ENCODE measurements around the gene BRD7.

BRD7 gene

GRCh38 chr16:50298075-50298460 lies 70.7 kb downstream of the BRD7 start:
- in situ Hi-C loops (cut with MboI; ENCODE audit: low pct_unique_long_range_greater_than_20kb, low sequenced_read_pairs) = no loop called here
- DNase-seq = no peak

GRCh38 chr16:50297301-50298074 lies 71.3 kb downstream of the BRD7 start:
- in situ Hi-C loops (cut with MboI; ENCODE audit: low pct_unique_long_range_greater_than_20kb, low sequenced_read_pairs) = no loop called here
- no peak for DNase-seq

- in situ Hi-C loops (cut with MboI; ENCODE audit: low pct_unique_long_range_greater_than_20kb, low sequenced_read_pairs) = no loop called here
- no peak for DNase-seq
These were observed 72.0 kb downstream of the BRD7 start for GRCh38 chr16:50296807-50297206.

- in situ Hi-C loops (cut with MboI; ENCODE audit: low pct_unique_long_range_greater_than_20kb, low sequenced_read_pairs) = no loop called here
- DNase-seq = no peak
These were observed 73.2 kb downstream of the BRD7 start for GRCh38 chr16:50295541-50296132.

GRCh38 chr16:50294955-50295354 lies 73.8 kb downstream of the BRD7 start:
- in situ Hi-C loops (cut with MboI; ENCODE audit: low pct_unique_long_range_greater_than_20kb, low sequenced_read_pairs) = no loop called here
- DNase-seq = no peak

- DNase-seq = no peak
- in situ Hi-C loops (cut with MboI; ENCODE audit: low pct_unique_long_range_greater_than_20kb, low sequenced_read_pairs) = no loop called here
These were observed 74.6 kb downstream of the BRD7 start for GRCh38 chr16:50293994-50294855.

- no peak for DNase-seq
- in situ Hi-C loops (cut with MboI; ENCODE audit: low pct_unique_long_range_greater_than_20kb, low sequenced_read_pairs) = no loop called here
These were observed 75.6 kb downstream of the BRD7 start for GRCh38 chr16:50293041-50293783.

- DNase-seq = no peak
- in situ Hi-C loops (cut with MboI; ENCODE audit: low pct_unique_long_range_greater_than_20kb, low sequenced_read_pairs) = no loop called here
These were observed 76.2 kb downstream of the BRD7 start for GRCh38 chr16:50292566-50292948.

GRCh38 chr16:50291719-50292565 lies 76.8 kb downstream of the BRD7 start:
- in situ Hi-C loops (cut with MboI; ENCODE audit: low pct_unique_long_range_greater_than_20kb, low sequenced_read_pairs) = no loop called here
- DNase-seq = no peak

GRCh38 chr16:50290856-50291255 lies 77.9 kb downstream of the BRD7 start:
- in situ Hi-C loops (cut with MboI; ENCODE audit: low pct_unique_long_range_greater_than_20kb, low sequenced_read_pairs) = no loop called here

GRCh38 chr16:50289950-50290764 lies 78.6 kb downstream of the BRD7 start:
- DNase-seq = no peak
- in situ Hi-C loops (cut with MboI; ENCODE audit: low pct_unique_long_range_greater_than_20kb, low sequenced_read_pairs) = no loop called here

More at GRCh38 chr16:50290856-50291255, 77.9 kb downstream of the BRD7 start:
- DNase-seq = no peak

GRCh38 chr16:50288920-50289319 lies 79.9 kb downstream of the BRD7 start:
- no peak for DNase-seq
- in situ Hi-C loops (cut with MboI; ENCODE audit: low pct_unique_long_range_greater_than_20kb, low sequenced_read_pairs) = no loop called here

- in situ Hi-C loops (cut with MboI; ENCODE audit: low pct_unique_long_range_greater_than_20kb, low sequenced_read_pairs) = no loop called here
- DNase-seq = no peak
These were observed 80.8 kb downstream of the BRD7 start for GRCh38 chr16:50288026-50288425.

- DNase-seq = no peak
- in situ Hi-C loops (cut with MboI; ENCODE audit: low pct_unique_long_range_greater_than_20kb, low sequenced_read_pairs) = no loop called here
These were observed 82.1 kb downstream of the BRD7 start for GRCh38 chr16:50286681-50287080.

GRCh38 chr16:50285406-50286003 lies 83.3 kb downstream of the BRD7 start:
- no peak for DNase-seq
- in situ Hi-C loops (cut with MboI; ENCODE audit: low pct_unique_long_range_greater_than_20kb, low sequenced_read_pairs) = no loop called here

- peak; percentile 26 for DNase-seq
These were observed 84.5 kb downstream of the BRD7 start for GRCh38 chr16:50284131-50284911.

More at GRCh38 chr16:50284131-50284911, 84.5 kb downstream of the BRD7 start:
- in situ Hi-C loops (cut with MboI; ENCODE audit: low pct_unique_long_range_greater_than_20kb, low sequenced_read_pairs) = no loop called here

Measured in KBM-7 (cell line).